ENCODE measurements around the gene LDAH. TPM values are rescaled to one million over a fixed set of nuclear protein-coding genes. Genes with fewer than 3 reads are reported as not detected.

The LDAH gene
- total and polyA plus RNA-seq, 10 of the 15 experiments (the other 5 are each of a cell fraction or from before 2014, with no cell fraction given) = 17.9 to 44.7 (median 30.0) TPM

GRCh38 chr2:20707601-20708000, 115.3 kb downstream of the LDAH start (continued):
- no peak for TF ChIP-seq IRF5 (IDR thresholded peaks at IDR 0.05; ENCODE audit: borderline replicate concordance)
- no peak for TF ChIP-seq ZNF384 (IDR thresholded peaks at IDR 0.05; ENCODE audit: borderline replicate concordance, low read depth, low read length)
- TF ChIP-seq IRF4 (IDR thresholded peaks at IDR 0.05; ENCODE audit: low read depth, low read length) = no peak
- no peak for TF ChIP-seq PML (IDR thresholded peaks at IDR 0.05; ENCODE audit: low read length)
- no peak for TF ChIP-seq POU2F2 (IDR thresholded peaks at IDR 0.05; ENCODE audit: borderline replicate concordance, low read depth, low read length)
- no peak for TF ChIP-seq YY1 (IDR thresholded peaks at IDR 0.05; ENCODE audit: low read depth, low read length)
- TF ChIP-seq RUNX3 (IDR thresholded peaks at IDR 0.05; ENCODE audit: low read length) = no peak
- no peak for TF ChIP-seq HSF1 (IDR thresholded peaks at IDR 0.05; ENCODE audit: low read depth, low read length)

GRCh38 chr2:20706786-20707185, 116.1 kb downstream of the LDAH start:
- no peak overlapping the region for H3K9ac ChIP-seq (ENCODE audit: control insufficient read depth, insufficient read depth, low read length)
- WGBS (ENCODE audit: insufficient coverage, insufficient replicate concordance, low lambda C conversion rate, missing lambda C conversion rate) = 93% methylated on average over 3 of the region's 3 CpGs
- no peak overlapping the region for H2AFZ ChIP-seq (ENCODE audit: control insufficient read depth, low read depth, low read length)
- no peak for ATAC-seq
- ChIA-PET POLR2A (no interaction called here), CTCF (interaction anchor here (0.7 to 3.2 kb wide), 4 partner anchors 8 to 257 kb away, joined by 3 to 13 read pairs (median 4); no protein-coding TSS in a partner anchor), SMC1A (ENCODE audit: uncharacterized antibody, unreplicated experiment) (no interaction called here), RAD21 (ENCODE audit: unreplicated experiment) (no interaction called here)
- H4K20me1 ChIP-seq (ENCODE audit: control insufficient read depth, insufficient read depth) = no peaks in the 10 kb centered on the region
- no peaks in the 10 kb centered on the region for H3K4me1 ChIP-seq (ENCODE audit: control insufficient read depth, insufficient read depth, low read length)
- no peaks in the 10 kb centered on the region for H3K79me2 ChIP-seq (ENCODE audit: control insufficient read depth, insufficient read depth, low read length)
- DNase-seq (ENCODE audit: low read depth, low spot score) = no peak
- no peak overlapping the region for H3K4me3 ChIP-seq
- BruUV-seq (replicated peaks) = no TSS peak
- no peak overlapping the region for H3K4me2 ChIP-seq (ENCODE audit: control insufficient read depth, insufficient read depth)
- H3K9me3 ChIP-seq (replicated peaks; ENCODE audit: control insufficient read depth, insufficient read depth, low read length) = no peaks in the 10 kb centered on the region; the same call in 2 of the 3 replicates
- H3K36me3 ChIP-seq (ENCODE audit: control insufficient read depth in 2 of 2, insufficient read depth in 2 of 2, low read length in 1 of 2) = no peaks in the 10 kb centered on the region; a peak in 1 of 4 replicates
- FAIRE-seq = no peak
- intact Hi-C loops (cut with micrococcal nuclease; ENCODE audit: unreplicated experiment) (no loop called here), in situ Hi-C loops (cut with MboI) (no loop called here)
- H3K27me3 ChIP-seq (replicated peaks in 1 of 2; ENCODE audit: control insufficient read depth in 2 of 2, insufficient read depth in 2 of 2, low read length in 1 of 2) = no peaks in the 10 kb centered on the region
- H3K27ac ChIP-seq (ENCODE audit: control insufficient read depth, insufficient read depth) = no peak overlapping the region
- no peak for TF ChIP-seq PBX3 (IDR thresholded peaks at IDR 0.05; ENCODE audit: insufficient replicate concordance, low read depth, low read length)
- TF ChIP-seq IRF3 (IDR thresholded peaks at IDR 0.05) = no peak
- no peak for TF ChIP-seq RBBP5 (conservative IDR thresholded peaks at IDR 0.05)
- no peak for TF ChIP-seq ZZZ3 (IDR thresholded peaks at IDR 0.05; ENCODE audit: control insufficient read depth, insufficient read length, low read depth)
- TF ChIP-seq TARDBP (IDR thresholded peaks at IDR 0.05; ENCODE audit: borderline replicate concordance) = no peak
- no peak for TF ChIP-seq POLR2A (IDR thresholded peaks at IDR 0.05; ENCODE audit: low read depth, low read length)
- TF ChIP-seq ATF3 (IDR thresholded peaks at IDR 0.05; ENCODE audit: borderline replicate concordance, extremely low read depth, low read depth, low read length) = no peak
- TF ChIP-seq JUNB (IDR thresholded peaks at IDR 0.05) = no peak
- no peak for TF ChIP-seq HSF1 (IDR thresholded peaks at IDR 0.05; ENCODE audit: low read depth, low read length)

Measured in GM12878 (cell line).